ENCODE results near the gene DPY19L3. TPM values are rescaled to one million over a fixed set of nuclear protein-coding genes. Genes with fewer than 3 reads are reported as not detected.

The DPY19L3 gene
- total RNA-seq, 1 donor from 2014 or later = 14.0 TPM

DNA sequence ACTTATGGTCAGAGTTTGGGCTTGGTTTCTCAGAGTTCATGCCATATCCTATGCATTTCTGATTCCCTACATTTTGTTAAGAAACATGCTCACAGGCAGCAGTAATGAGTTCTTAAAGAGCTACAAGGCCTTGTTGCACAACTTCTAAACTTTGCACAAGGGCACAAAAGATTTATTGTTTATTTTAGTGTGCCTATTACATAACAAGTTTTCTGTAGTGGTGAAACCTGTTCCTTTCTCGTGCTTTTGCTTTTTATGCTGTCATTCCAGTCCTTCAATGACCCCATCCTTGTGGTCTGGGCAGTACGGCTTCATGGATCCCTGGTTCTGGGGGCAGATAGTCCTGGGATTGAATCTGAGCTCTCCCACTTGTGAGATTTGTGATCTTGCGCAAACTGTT is 42.4 kb upstream of the DPY19L3 start:
- TF ChIP-seq, protein P1, sequence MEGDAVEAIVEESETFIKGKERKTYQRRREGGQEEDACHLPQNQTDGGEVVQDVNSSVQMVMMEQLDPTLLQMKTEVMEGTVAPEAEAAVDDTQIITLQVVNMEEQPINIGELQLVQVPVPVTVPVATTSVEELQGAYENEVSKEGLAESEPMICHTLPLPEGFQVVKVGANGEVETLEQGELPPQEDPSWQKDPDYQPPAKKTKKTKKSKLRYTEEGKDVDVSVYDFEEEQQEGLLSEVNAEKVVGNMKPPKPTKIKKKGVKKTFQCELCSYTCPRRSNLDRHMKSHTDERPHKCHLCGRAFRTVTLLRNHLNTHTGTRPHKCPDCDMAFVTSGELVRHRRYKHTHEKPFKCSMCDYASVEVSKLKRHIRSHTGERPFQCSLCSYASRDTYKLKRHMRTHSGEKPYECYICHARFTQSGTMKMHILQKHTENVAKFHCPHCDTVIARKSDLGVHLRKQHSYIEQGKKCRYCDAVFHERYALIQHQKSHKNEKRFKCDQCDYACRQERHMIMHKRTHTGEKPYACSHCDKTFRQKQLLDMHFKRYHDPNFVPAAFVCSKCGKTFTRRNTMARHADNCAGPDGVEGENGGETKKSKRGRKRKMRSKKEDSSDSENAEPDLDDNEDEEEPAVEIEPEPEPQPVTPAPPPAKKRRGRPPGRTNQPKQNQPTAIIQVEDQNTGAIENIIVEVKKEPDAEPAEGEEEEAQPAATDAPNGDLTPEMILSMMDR (conservative IDR thresholded peaks at IDR 0.05; ENCODE audit: low read depth, low read length) = no peak
- no peak overlapping the region for H3K4me3 ChIP-seq (ENCODE audit: low read depth, low read length)
- no peak for DNase-seq (ENCODE audit: low read depth)

DNA sequence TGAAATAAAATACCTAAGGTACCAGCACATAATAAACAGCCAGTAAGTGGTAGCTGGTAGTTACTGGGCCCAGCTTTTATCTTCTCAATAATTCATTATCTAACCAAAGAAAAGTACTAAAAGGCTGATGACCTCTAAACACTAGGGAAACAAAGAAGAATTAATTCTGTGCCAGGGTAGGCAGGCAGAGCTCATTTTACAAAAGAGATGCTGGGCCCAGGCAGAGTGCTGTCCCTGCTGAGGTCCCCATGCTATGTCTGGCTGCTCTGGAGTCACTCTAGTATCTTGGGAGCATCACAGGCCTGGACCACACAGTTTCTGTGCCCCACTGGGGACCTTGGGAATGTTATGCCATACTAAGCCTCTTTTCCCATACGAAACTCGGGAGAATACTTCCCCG is 41.9 kb upstream of the DPY19L3 start:
- no peak overlapping the region for H3K4me3 ChIP-seq (ENCODE audit: low read depth, low read length)
- TF ChIP-seq, protein P1 (conservative IDR thresholded peaks at IDR 0.05; ENCODE audit: low read depth, low read length) = no peak
- DNase-seq (ENCODE audit: low read depth) = no peak

DNA sequence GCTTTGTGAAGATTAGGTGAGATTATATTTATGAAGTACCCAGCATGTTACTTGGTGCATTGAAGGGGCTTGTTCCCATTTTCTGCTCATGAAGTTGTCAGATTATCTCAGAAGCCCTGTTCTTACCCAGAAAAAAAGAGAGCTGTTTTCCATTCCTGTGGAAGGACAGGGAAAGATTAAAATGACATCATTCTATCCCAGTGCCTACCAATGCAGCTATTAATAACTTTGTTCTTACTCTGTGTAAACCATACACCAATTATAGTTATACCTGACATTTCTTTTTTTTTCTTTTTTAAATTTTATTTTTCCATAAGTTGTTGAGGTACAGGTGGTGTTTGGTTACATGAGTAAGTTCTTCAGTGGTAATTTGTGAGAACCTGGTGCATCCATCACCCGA is 41.5 kb upstream of the DPY19L3 start:
- H3K4me3 ChIP-seq (ENCODE audit: low read depth, low read length) = no peak overlapping the region
- TF ChIP-seq, protein P1 (conservative IDR thresholded peaks at IDR 0.05; ENCODE audit: low read depth, low read length) = no peak
- no peak for DNase-seq (ENCODE audit: low read depth)

DNA sequence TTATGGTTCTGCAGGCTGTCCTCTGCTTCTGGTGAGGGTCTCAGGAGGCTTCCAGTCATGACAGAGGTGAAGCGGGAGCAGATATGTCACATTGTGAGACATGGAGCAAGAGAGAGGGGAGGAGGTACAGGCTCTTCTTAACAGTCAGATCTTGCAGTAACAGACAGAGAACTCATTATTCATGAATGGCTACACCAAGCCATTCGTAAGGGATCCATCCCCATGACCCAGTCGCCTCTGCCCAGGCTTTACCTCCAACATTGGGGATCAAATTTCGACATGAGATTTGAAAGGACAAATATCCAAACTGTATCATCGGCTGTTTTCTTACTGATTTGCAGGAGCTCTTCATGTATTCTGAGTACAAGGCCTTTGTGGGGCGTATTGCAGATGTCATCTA is 38.5 kb upstream of the DPY19L3 start:
- DNase-seq (ENCODE audit: low read depth) = no peak
- no peak overlapping the region for H3K4me3 ChIP-seq (ENCODE audit: low read depth, low read length)
- TF ChIP-seq, protein P1 (conservative IDR thresholded peaks at IDR 0.05; ENCODE audit: low read depth, low read length) = no peak

DNA sequence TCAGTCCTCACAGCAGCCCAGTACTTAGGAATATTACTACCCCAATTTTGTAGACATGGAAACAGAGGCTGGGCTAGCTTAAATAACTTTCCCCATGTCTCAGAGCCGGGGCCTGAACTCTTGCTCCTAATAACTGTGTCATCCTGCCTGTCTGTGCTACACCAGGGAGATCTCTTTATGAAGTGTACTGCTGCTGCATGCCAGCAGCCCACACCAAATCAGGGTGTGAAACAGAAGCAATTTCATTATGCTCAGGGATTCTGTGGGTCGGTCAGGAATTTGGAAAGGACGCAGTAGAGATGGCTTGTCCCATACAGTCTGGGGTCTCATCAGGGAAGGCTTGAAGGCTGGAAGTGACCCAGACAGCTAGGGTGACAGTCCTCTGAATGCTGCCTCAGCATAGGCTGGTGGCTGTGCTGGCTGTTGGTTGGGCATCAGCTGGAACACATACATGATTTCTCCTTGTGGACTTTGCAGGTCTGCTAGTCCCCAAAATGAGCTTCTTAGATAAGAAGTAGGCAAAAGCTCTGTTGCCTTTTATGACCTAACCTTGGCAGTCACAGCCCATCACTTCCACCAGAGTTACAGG is 37.5 kb upstream of the DPY19L3 start:
- no peak overlapping the region for H3K4me3 ChIP-seq (ENCODE audit: low read depth, low read length)
- DNase-seq (ENCODE audit: low read depth) = no peak
- TF ChIP-seq, protein P1 (conservative IDR thresholded peaks at IDR 0.05; ENCODE audit: low read depth, low read length) = no peak

DNA sequence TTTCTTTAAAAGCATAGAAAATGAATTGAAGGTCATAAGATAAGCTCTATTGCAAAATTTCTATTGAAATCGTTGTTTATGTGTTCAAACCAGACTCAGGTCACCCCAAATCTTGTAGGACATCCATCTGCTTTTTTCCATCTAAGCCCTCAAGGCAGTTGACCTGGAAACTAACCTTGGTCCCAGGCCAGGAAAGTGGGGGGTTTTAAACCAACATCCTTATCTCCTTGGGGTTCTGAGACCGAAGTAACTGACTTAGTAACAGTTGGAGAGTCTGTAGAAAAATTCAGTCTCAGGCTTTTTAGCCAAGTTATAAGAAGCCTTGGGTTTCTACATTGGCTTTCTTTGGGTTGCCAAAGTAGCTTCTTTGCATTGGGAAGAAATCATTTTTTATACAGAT is 36.8 kb upstream of the DPY19L3 start:
- TF ChIP-seq, protein P1 (conservative IDR thresholded peaks at IDR 0.05; ENCODE audit: low read depth, low read length) = no peak
- H3K4me3 ChIP-seq (ENCODE audit: low read depth, low read length) = no peak overlapping the region
- no peak for DNase-seq (ENCODE audit: low read depth)
